Globus pallidus (tissue), 1 donor: ENCODE results near the gene INTS3.
"Not testable (repeated sequence)": the region's sequence is repeated elsewhere in the genome, so short reads cannot be mapped to it uniquely, and the experiment has no call there.

Experiments used
- DNase-seq: peaks from one replicate; pipeline ENCODE4 v3.0.0-alpha.2; 2015; ENCODE audit warnings: low spot score

Gene INTS3

DNA sequence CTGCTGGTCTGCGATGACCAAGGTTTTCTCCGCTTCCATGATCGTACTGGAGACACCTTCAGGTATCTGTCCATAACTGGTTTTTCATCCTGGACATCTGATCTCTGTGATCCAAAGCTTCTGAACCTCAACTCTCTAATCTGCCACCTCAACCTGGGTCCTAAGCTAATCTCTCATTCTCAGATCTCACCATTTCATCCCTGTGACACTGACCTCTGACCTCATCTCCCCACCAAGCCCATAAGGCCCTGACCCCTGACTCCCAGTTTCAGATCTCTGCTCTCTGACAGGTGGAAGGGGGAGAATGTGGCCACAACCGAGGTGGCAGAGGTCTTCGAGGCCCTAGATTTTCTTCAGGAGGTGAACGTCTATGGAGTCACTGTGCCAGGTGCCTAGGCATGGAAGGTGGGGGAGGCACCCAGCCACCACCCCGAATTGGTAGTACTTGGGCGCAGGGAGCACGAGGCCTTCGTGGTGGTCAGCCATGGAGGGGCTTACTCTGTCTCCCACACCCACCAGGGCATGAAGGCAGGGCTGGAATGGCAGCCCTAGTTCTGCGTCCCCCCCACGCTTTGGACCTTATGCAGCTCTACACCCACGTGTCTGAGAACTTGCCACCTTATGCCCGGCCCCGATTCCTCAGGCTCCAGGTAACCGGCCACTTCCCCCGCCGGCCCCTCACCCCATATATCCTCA, 51.1 kb downstream of the INTS3 start:
- no peak for DNase-seq

- DNase-seq = no peak
Measured at GRCh38 chr1:153779781-153780541, 52.1 kb downstream of the INTS3 start.

DNA sequence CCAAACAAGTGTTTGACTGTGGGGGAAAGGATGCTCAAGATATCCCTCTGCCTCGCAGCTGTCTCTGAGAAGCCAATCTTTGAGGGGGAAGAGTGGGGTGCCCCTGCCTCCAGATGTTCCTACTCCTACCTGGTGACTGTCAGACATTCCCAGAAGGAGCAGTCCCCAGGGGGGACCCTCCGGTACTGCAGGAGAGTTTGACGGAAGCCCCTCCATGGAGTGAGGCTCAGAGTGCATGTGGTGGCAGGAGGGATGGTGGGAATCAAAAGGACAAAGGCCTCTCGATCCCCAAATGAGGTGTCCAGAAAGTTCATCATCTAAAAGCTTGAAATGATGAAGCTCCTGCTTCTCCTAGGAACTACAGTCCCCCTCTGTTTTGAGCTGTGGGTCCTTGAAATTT, 52.7 kb downstream of the INTS3 start:
- DNase-seq = no peak

DNA sequence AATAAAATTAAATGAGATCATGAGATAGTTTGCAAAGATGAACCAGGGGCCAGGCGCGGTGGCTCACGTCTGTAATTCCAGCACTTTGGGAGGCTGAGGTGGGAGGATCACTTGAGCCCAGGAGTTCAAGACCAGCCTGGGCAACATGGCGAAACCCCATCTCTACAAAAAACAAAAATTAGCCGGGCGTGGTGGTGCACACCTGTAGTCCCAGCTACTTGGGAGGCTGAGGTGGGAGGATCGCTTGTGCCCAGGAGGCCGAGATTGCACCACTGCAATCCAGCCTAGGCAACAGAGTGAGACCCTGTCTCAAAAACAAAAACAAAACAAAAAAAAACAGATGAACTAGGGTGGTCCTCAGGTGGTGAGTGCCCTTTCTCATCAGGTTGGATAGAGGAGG, 54.8 kb downstream of the INTS3 start:
- not testable (repeated sequence) for DNase-seq

GRCh38 chr1:153783233-153784190, 55.7 kb downstream of the INTS3 start:
- peak; percentile 90 for DNase-seq

DNA sequence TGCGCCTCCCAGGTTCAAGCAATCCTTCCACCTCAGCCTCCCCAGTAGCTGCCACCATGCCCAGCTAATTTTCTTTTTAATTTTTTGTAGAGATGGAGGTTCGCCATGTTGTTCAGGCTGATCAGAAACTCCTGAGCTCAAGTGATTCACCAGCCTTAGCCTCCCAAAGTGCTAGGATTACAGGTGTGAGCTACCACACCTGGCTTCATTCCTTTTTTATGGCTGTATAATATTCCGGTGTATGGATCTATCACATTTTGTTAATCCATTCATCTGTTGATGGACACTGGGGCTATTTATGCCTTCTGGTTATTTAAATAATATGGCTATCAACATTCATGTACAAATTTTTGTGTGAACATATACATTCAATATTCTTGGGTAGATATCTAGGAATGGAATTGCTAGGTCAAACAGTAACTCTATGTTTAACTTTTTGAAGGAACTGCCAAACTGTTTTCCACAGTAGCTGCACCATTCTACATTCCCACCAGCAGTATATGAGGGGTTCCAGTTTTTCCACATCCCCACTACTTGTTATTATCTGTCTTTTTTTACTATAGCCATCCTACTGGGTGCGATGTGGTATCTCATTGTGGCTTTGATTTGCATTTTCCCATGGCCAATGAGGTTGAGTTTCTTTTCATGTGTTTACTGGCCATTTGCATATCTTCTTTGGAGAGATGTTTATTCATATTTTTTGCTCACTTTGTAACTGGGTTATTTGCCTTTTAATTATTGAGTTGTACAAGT, 58.4 kb downstream of the INTS3 start:
- DNase-seq = no peak

DNA sequence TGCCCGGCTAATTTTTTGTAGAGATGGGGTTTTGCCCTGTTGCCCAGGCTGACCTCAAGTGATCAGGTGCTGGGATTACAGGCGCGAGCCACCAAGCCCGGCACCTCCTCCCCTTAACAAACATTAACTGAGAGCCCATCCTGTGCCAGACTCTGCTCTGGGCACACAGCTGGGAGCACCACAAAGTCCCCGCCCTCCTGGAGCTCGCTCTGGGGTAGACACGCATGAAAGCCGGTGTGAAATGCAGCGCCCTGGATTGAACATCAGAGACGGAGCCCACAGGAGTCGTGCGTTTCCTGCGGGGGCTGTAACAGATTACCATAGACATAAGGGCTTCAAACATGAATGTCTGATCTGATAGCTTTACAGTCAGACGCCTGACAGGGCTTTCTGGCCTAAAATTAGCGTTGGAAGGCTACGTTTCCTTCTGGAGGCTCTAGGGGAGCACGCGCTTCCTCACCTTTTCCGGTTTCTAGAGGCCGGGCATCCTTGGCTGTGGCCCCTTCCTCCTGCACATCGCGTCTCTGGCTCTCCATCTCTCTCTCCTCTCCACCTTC, 61.7 kb downstream of the INTS3 start:
- DNase-seq = no peak

- peak; percentile 88 for DNase-seq
Measured at GRCh38 chr1:153790313-153790965, 62.6 kb downstream of the INTS3 start.

- DNase-seq = peak; percentile 57
Measured at GRCh38 chr1:153790966-153791647, 63.3 kb downstream of the INTS3 start.

DNA sequence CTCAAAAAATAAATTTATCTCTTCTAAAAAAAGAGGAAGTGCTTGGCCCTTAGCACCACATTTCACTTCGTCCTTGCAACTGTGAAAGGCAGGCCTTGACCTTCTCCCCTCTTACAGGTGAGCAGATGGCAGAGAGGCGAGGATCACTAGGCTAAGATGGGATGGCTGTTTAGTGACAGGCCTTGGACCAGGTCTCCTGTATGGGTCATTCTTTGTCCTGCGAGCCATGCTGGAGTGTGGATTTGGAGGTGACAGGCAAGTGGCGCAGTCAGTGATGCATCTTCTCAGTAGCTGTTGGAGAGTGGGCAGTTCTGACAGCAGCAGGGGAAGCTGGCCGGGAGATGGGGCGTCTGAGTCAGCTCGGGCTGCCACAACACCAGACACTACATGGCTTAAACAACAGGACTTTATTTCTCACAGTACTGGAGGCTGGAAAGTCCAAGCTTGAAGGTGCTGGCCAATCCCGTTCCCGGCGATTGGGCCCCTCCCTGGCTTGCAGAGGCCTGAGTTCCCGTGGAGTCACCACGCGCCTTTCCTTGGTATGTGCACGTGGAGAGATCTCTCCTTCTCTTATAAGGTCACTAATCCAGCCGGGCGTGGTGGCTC, 63.9 kb downstream of the INTS3 start:
- DNase-seq = no peak

DNA sequence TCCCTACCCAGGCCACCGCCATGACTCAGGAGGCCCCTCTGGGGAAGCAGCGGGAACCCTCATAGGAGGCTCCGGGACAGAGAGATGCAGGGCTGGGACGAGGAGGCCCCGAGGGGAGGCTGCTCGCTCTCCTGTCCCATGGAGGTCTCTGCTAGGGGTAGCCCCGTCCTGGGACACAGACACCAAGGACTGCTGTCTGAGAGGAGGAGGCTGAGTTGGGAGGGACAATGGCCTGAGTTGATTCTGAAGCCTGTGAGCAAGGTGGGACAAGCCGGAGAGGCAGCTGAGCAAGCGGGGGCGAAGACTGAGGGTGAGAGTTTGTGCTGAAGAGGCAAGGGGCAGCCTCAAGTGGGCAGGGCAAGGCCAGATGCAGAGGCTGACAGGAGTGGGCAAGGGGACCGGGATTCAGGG, 64.8 kb downstream of the INTS3 start:
- DNase-seq = no peak

- no peak for DNase-seq
Measured at GRCh38 chr1:153793261-153793972, 65.6 kb downstream of the INTS3 start.

- no peak for DNase-seq
Measured at GRCh38 chr1:153793973-153794615, 66.2 kb downstream of the INTS3 start.

DNA sequence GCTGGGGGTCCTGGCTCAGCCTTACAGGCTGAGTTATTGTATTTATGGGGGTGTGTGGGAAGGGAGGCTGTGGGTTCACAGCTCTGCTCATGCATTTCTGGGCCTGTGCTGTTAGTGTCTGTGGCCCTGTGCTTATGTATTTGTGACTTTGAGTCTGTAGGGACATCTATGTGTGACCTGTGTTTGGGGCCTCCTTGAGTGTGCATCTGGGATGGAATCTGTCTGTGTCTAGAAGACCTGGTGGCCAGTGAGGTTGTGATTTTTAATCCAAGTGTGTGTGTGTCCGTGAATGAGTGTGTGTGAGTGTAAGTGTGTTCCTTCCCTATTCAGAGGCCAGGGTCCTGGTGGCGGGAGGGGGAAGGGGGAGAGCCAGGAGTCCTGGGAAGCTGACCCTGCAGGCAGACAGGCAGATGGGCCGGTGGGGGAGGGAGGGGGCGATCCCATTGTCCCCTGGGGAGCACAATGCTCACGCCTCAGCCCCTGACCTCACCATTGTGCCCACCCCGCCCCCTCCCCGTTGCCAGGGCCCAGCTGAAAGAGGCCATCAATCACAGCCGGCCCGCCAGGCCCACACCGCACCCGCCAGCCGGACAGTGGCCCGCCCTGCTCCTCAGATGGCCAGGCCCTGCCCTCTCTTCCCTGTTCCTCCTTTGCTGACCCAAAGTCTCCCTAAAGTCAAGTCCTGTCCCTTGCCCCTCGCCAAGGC, 66.9 kb downstream of the INTS3 start:
- DNase-seq = no peak

GRCh38 chr1:153795330-153795837, 67.5 kb downstream of the INTS3 start:
- no peak for DNase-seq

GRCh38 chr1:153795934-153796785, 68.3 kb downstream of the INTS3 start:
- DNase-seq = no peak
